HPDE6-E6E7 (cell line): ENCODE measurements around the gene NAV1.
A peak's percentile ranks its signal among the peaks of the same experiment; 100 is the strongest.

Source experiments
- DNase-seq: peaks from one replicate; pipeline ENCODE4 v3.0.0; 2011; ENCODE audit warnings: missing footprints; ENCODE audit errors: extremely low spot score

Gene NAV1

DNA sequence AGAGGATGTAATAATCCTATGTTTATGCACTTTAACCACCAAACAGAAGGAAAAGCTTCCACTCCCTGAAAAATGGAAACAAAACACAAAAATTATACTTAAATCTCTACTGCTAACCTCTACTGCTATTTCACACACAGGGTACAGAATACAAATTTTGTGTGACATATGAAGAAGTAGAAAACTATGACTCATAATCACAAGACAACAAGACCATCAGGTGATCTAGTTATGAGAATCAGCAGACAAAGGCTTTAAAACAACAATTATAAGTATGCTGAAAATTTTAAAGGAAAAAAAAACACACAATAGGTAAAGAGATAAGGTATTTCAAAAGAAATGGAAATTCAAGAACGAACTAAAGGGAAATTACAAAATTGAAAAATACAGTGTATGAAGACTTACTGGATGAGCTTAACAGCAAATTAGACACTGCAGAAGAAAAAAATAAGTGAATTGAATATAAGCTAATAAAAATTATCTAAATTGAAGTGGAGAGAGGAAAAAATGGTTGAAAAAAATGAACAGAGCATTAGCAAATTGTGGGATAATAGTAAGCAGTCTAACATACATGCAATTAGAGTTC is 13.6 kb upstream of the NAV1 start:
- no peak for DNase-seq

DNA sequence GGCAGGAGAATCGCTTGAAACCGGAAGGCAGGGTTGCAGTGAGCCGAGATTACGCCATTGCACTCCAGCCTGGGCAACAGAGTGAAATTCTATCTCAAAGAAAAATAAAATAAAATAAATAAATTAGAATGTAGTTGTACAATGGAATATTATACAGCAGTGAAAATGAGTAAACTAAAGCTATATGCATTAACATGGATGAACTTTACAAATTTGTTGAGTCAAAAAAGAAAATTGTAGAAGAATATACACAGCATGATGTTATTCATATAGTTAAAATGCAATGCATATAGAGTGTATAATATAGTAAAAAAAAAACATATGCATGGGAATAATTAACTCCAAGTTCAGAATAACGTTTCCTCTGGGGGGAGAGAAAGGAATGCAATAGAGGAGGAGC is 11.0 kb upstream of the NAV1 start:
- no peak for DNase-seq

DNA sequence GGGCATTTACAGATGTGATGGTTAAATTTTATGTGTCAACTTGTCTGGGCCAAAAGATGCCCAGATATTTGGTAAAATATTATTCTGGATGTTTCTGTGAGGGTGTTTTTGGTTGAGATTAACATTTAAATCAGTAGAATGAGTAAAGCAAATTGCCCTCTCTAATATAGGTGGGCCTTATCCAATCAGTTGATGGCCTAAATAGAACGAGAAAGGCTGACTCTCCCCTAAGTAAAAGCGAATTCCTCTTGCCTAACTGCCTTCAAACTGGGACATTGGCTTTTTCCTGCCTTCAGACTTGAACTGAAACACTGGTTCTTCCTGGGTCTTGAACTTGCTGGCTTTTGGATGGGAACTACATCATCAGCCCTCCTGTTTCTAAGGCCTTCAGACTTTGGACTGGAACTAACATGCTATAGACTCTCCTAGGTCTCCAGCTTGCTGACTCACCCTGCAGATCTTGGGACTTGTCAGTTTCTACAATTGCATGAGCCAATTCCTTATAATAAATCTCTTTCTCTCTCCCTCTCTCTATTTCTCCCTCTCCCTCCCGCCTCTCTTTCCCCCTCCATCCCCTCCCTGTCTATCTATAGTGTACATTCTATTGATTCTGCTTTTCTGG is 10.2 kb upstream of the NAV1 start:
- DNase-seq: no peak

DNA sequence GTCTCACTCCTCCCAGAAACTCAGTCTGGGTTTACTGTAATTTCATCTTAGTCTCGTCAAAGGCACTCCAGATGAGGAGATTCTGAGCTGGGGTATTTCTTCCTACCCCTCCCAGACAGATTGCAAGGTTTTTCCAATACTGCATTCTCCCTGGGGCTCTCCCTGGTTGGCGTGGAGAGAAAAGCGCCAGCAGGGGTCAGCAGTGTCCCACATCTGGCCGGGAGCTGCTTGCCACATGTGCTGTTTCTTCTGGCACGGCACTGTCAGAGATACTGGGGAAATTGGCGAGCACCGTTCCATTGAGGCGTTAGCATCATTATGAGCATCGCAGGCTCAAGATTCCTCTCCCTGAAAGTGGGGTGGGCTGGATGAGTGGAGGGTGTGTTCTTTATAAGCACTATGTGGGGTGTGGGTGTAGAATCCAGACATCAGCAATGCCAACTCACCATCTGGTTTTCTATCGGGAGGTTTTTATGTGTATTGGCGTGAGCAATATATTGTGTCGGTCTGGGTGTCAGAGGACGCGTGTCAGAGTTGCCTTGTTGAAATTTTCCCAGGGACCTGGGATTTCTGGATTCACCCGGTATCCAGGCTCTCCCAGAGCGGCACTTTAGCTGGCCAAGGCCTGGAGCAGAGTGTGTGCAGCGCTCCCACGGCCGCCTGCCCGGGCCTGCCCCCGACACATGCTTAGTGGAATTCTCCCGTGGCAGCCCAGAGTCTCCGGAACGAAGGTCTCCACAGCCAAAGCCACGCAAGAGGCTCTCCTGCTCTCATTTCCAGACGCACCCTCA is 8.0 kb upstream of the NAV1 start:
- peak; percentile 79 for DNase-seq

DNA sequence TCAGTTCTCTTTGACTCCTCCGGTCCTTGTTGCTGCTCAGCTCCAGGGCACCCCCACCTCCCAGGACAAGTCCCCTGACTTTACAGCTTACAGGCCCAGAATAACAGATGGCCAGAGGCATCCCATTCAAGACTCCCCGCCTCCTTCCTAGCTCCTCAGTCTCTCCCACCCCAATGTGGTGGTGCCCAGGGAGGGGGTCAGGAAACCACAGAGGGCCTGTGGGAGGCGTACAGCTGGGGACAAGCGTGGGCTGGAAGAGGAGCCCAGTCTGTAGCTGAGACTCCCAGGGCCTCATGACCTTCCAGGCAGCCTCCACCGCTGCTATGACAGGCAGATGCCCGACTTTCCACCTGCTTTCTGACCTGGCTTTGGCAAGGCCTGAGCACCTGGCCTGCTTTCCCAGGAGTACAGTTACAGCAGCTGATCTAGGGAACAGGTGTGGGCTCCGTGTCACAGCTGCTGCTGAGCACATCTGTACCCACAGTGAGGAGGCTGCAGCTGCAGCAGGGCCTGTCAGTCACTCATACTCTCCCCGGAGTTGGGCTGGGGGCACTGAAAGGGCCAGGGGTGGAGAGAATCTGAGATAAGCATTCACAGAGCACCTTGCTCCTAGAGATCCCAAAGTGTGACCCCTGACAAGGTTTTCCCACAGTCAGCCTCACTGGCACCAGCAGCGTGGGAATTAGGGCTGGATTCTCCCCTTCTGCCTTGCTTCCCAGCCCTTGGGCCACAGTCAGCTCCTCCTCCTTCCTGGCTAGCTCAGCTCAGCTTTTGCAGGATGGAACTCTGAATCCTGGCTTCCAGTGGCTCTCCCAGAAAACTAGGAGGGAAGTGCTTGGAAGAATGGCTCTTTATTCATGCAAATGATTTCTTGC is 7.1 kb upstream of the NAV1 start:
- no peak for DNase-seq

DNA sequence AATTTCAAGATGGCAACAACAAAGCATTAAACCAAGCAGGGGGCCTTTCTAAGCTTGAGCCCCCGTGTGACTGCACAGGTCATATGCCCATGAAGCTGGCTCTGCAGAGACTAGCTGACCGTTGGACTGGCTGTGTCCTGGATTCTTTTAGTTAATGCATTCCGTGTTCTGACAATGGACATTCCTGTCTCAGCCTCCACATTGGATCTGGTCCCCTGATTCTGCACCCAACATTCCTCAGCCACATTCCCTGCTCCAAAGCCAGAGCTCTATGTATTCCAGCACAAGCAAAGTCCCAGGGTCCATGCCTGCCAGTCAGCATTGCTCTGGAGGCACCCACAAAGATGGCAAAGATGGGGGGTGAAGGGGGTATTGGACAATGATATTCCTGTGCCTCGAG is 5.1 kb upstream of the NAV1 start:
- no peak for DNase-seq

DNA sequence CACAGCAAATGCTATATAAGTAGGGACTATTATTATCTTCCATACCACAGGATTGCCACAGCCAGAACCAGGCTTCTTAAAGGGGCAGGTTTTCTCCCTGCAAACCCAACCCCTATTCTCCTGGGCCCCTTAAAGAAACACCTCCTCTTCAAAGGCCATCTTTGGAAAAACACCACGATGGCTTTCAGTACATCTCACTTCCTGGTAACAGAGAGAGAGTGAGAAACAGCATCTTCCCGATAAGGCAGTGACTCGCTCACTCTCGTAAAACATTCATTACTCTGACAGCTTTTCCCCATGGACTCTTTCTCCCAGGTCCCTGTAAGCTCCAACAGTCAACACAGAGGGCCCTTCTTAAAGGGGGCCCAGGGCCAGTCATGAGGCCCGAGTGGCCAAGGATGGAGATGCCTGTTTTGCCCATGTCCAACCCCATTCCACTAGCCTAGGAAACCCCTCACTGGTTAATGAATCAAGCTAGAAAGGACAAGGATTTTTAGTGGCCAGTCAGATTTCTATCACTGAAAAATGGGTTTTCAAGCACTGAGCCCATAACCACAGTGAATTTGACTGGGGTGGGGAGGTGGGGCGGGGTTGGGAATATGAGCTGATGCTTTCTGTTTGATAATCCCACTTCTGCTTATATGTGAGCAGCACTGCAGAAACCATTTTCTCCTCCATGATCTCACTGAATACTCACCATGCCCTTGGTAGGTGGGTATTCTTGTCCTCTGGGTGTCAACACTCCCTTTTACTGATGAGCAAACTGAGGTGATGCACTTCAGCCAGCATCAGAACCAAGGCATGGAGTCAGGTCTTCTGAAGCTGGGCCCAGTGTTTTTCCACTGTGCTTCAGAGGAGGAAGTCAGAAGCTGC is 3.6 kb upstream of the NAV1 start:
- no peak for DNase-seq

DNA sequence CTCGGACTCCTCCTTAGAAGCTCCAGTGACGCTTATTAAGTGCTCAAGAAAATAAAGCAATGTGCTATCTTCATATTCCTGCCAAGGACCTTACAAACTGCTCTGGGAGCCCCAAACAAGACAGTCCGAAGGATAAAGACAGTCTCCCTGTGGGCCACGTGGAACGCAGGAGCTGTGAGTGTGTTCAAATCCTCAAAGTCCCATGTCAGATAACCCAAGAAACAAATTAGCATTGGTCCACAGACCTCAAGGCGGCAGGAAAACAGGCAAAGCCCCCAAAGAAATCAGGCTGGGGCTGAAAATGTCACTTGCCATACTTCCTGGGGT is 3.0 kb upstream of the NAV1 start:
- DNase-seq: no peak

DNA sequence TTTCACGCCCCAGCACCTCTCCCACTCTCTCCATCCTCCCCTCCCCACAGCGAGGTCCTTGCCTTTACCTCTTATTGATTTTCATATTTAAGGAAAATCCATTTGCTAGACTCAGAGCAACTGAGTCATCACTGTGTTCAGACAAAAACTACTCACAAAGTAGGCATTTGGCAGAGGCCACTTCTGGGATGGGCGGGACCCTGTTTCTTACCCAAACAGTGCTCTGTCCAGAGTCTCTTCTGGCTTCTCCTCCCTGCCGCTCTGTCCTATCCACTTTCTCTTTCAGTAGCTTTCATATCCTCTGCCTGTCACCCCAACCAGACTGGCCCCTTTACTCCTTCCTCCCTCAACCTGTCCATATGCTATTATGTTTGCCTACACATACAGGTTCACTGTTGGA is 2.4 kb upstream of the NAV1 start:
- no peak for DNase-seq

DNA sequence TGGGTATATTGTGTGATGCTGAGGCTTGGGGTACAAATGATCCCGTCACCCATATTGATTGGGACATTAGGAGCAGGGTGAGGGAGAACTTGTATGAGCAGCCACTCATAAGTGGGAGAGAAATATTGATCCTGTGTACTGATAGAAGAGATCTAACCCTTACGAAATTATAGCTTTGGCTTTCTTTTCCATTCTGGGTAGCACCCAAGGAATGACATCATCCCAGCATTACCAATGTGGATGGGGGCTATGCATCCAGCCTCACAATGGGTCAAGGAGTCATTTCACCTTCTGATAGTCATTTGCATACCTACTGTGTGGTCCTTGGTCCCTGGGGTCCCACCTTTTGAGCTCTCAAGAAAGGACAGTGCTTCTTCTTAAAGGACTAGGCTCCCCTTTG is 1.9 kb upstream of the NAV1 start:
- no peak for DNase-seq

DNA sequence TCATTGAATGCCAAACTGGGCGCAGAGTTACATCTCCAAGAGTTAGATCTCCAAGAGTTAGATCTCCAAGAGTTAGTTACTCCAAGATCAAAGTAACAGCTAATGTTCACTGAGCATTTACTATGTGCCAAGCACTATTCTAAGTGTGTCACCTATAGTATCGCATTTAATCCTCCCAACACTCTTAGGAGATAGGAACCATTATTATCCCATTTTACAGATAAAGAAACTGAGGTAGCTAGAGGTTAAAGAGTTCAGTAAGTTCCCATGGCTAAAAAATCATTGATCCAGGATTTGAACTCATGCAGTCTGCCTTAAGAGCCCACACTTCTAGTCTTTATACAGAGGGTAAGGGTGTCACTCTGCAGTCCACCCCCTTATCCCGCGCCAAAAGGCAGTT is 1.5 kb upstream of the NAV1 start:
- no peak for DNase-seq

DNA sequence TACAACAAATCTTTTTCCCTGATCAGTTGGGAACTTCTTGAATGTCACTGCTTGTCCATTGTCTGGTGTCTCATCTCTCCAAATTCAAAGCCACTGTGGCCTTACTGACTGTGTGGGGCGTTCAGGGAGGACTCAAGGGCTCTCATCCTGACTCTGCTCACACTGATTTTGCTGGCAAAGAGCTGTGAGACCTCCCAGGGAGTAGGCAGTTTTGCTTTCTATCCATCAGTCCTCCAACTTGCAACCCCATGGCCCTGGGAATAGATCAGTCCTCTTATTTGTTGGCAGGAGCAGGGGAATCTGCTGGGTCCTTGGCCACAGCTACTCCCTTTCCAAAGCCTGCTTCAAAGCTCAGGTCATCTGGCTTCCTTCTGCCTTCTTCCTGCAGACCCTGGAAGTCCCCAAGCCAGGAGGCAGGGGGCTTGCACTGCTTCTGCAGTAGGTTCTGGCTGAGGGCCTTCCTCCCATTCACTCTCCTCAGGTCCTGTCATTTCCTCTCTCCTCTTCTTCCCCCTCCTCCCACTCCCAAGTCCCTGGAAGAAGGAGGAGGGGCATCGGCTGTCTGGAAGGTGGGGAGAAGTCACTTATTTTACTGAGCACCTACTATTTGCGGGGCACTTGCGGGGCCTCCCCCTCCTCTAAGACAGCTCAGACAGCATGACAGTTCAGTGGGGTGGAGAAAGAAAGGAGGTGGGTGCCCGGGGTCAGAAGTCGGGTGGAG is 876 bp upstream of the NAV1 start:
- DNase-seq: no peak

DNA sequence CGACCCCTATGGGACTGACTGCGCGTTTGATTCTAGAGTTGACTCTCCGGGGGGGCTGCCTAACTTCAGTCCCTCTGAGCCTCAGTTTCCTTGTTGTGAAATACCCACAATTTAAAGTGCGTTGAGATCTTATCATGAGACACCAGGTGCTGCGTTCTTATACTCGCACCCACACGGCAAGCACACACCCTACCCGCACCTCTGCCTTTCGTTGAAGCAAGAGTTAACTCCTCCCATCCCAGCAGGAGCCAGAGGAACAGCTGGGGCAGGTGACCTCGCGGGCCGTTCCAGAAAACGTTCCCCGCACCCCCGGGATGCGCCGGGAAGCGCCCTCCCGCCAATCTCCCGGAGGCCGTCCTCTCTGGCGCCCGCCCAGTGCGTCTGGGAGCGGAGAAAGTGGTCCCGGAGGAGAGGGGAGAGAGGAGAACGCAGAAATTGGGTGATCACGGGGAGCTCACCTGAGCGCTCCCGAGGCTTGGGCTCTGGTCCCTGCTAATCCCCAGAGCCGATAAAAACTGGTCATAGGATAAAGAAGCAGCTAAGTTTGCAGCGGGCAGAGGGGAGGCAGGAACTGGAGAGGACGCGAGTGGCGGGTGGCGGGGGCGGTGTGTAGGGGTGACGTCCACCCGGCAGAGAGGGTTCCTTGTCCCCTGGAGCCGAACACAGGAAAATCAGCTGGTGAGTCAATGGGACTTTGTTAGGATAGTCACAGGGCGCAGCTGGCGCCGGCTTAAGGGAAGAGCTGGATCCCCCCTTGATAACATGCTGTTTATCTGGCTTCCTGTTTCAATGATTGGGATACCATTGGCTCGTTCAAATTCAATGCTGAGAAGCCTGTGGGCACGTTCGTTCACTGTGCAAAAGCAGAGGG is 869 bp downstream of the NAV1 start:
- DNase-seq: no peak

DNA sequence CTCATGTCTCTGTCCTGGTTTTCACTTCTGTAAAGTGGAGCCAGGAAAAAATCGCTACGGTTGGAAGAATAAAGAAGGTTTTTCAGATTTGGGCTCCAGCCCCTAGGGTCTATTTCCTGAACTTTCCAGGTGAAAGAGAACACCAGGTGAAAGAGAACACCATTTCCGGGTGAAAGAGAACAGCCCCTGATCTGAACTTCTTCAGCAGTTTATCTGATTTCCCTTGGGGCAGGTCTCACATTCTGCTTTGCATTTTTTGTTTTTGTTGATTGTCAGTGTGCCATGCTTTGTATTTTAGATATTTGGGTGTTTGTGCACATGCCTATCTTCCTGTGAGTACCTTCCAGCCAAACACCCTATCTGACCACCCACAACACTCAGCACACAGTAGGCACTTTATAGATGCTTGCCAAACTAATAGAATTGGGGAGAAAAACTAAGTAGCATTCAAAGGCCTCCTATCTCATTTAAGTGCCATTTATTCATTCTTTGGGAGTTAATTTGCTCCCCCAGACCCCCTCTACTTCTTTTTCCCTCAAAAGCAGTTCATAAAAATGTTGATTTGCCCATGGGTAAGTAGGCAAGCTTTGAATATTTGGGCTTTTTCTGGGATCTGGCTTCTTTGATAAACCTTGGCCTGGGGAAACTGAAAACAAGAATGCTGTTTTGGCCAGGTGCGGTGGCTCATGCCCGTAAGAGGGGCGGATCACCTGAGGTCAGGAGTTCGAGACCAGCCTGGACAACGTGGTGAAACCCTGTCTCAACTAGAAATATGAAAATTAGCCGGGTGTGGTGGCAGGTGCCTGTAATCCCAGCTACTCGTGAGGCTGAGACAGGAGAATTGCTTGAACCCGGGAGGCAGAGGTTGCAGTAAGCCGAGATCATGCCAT is 2.2 kb downstream of the NAV1 start:
- DNase-seq: no peak

DNA sequence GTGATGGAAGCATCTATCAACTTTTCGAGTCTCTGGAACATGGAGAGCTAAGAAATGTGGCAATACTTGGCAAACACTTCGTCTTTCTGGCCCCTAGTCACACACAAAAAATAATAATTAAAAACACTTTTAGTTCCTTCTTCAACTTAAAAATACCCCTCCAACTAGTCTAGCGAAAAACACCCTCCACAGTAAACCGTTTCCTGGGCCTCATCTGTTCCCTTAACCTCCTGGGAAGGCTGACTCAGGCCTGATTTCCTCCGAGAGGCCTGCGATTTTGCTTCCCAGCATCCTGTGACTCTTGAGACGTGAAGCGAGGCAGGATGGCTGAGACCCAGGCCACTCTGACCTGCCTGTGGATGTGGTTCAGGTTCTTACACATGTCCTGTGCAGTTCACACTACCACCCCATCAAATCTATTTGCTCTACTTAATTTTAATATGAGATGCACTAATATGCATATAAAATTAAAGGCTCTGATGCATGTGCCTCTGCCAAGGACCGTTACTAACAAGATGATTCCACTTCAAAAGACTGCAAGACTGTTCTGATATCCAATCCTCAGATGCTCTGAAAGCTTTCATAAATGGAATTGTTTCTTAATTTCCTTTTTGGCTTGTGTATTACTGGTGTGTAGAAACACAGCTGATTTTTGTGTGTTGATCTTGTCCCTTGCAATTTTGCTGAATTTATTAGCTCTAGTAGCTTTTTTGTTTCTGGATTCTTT is 3.5 kb downstream of the NAV1 start:
- DNase-seq: no peak

DNA sequence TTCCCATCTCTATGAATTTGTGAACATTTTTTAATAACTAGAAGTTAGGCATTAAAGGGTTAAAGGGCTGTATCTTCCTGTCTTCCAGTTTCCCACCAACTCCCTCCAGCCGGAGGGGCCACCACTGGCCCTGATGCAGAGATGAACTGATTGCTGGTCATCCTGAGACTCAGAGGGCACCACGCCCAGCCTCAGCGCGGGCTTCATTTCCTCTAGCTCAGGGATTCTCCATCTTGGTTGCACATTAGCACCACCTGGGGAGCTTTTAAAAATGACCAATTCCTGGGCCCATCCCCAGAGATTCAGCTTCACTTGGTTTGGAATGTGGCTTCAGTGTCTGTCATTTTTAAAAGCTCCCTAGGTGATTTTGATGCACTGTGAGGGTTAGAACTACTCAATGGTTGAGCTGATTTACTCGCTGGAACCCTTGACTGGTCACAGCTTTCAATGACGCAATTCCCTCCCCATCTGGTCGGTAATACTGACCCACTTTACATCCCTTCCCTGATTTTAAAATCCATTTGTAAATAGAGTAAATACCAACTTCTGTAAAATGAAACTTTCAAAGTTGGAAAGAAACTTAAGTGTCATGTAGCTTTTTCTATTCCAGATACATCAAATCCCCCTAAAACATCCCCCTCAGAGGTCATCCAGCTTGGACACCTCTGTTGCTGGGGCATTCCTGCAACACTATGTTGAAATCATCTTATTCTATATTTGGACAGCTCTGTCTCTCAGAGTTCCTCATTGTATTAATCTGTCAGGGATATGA is 5.1 kb downstream of the NAV1 start:
- DNase-seq: no peak

DNA sequence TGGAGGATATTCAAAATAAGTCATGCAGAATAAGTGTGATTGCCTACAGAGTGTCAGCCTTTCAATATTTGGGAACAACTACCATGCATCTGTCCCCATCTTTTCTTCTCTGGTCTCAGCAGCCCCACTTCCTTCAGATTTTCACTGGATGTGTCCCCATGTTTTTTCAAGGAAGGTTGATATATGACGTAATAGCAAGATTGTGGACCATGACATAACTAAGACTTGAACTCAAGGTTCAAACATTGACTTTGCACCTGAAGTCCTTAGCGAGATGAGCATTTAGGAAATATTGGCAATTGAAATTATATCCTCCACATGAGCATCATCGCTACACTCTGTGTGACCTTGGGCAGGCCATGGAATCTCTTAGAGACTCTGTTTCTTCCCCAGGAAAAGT is 5.8 kb downstream of the NAV1 start:
- DNase-seq: no peak
